HL-60 (cell line): ENCODE data around the gene PAPPA2.

Experiments used
- DNase-seq, 2 experiments: peaks; one replicate each; pipeline ENCODE4 v3.0.0-alpha.2; 2010 to 2020; ENCODE audit warnings: low read depth in 1 of 2, low spot score in 1 of 2
- H3K27ac ChIP-seq: fragments of 250-450 bp; sonication (Bioruptor Pico); replicated peaks from 2 replicates; pipeline ENCODE4 v1.5.1; 2020; ENCODE audit warnings: mild to moderate bottlenecking, moderate library complexity
- H3K27me3 ChIP-seq: fragments of 250-450 bp; sonication (Bioruptor Pico); 2 replicates; pipeline ENCODE4 v1.5.1; 2021; ENCODE audit warnings: mild to moderate bottlenecking, moderate library complexity; ENCODE audit not compliant: insufficient read depth, poor library complexity, severe bottlenecking
- H3K4me3 ChIP-seq: replicated peaks from 2 replicates; pipeline ENCODE4 v1.5.1; 2011; ENCODE audit warnings: mild to moderate bottlenecking, control low read depth, low read length; ENCODE audit not compliant: insufficient read depth
- GABPA ChIP-seq: IDR thresholded peaks from 2 replicates; pipeline ENCODE4 v1.6.1; 2012; ENCODE audit warnings: low read depth
- POLR2AphosphoS5 ChIP-seq: IDR thresholded peaks from 2 replicates; pipeline ENCODE4 v1.6.1; 2012; ENCODE audit warnings: low read depth
- SPI1 ChIP-seq: IDR thresholded peaks from 2 replicates; pipeline ENCODE4 v1.6.1; 2012; ENCODE audit warnings: low read depth, mild to moderate bottlenecking, borderline replicate concordance
- TF ChIP-seq, protein P1 (sequence below): IDR thresholded peaks from 2 replicates; pipeline ENCODE4 v1.6.1; 2012; ENCODE audit warnings: low read depth; ENCODE audit not compliant: insufficient replicate concordance
- TF ChIP-seq, protein P2 (sequence below): IDR thresholded peaks from one replicate; pipeline ENCODE4 v1.5.1; 2011; ENCODE audit warnings: low read length, control low read depth, inconsistent platforms; ENCODE audit not compliant: insufficient read depth

Gene PAPPA2

DNA sequence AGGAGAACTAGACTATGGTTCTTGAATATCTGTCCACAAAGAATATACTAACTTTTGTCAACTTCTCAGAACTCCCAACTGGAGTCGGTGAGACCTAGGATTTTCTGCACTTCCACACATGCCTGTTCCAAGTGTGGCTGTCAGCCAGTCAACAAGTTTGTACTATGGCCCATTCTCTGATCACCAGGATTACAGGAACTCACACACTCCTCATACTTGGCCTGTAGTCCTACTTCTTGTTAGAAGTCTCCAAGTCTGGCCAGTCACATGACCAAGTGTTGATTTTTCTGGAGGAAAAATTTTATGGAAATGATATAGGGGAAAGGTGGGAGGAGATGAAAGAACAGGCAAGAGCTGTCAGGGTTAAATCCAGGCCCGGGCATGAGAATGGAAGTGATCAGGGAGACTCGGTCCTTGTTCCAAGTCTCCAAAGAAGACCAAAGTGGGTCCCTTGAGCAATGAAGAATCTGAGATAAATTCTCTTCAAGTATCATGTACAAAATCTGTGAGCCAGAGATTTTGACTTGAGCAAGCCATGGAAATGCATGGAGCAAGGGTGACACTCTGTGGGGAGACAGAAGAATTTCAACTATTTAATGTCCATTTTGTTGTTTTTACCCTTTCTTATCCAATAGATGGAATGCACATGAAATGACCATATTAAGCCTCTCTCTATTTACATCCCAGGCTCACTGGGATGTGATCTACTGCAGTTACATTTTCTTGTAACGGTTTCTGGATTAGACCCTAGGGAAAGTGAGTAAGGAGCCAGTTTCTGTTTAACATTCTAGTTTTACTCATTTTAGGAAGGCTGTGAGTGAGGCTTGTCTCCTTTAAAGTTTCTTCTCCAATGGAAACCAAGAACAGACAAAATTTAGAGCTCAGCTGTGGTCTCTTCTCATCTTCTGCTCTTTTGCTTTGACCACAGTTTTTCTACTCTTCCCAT is 380.6 kb downstream of the PAPPA2 start:
- Histone ChIP-seq H3K27ac (no peak overlapping the region), H3K27me3 (no peaks in the 10 kb centered on the region), H3K4me3 (no peak overlapping the region)
- DNase-seq, result peak in 1 of 2 experiments; percentile 2
- TF ChIP-seq GABPA, result no peak
- TF ChIP-seq, protein P1, sequence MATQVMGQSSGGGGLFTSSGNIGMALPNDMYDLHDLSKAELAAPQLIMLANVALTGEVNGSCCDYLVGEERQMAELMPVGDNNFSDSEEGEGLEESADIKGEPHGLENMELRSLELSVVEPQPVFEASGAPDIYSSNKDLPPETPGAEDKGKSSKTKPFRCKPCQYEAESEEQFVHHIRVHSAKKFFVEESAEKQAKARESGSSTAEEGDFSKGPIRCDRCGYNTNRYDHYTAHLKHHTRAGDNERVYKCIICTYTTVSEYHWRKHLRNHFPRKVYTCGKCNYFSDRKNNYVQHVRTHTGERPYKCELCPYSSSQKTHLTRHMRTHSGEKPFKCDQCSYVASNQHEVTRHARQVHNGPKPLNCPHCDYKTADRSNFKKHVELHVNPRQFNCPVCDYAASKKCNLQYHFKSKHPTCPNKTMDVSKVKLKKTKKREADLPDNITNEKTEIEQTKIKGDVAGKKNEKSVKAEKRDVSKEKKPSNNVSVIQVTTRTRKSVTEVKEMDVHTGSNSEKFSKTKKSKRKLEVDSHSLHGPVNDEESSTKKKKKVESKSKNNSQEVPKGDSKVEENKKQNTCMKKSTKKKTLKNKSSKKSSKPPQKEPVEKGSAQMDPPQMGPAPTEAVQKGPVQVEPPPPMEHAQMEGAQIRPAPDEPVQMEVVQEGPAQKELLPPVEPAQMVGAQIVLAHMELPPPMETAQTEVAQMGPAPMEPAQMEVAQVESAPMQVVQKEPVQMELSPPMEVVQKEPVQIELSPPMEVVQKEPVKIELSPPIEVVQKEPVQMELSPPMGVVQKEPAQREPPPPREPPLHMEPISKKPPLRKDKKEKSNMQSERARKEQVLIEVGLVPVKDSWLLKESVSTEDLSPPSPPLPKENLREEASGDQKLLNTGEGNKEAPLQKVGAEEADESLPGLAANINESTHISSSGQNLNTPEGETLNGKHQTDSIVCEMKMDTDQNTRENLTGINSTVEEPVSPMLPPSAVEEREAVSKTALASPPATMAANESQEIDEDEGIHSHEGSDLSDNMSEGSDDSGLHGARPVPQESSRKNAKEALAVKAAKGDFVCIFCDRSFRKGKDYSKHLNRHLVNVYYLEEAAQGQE, result no peak
- TF ChIP-seq SPI1, result no peak
- TF ChIP-seq, protein P2, sequence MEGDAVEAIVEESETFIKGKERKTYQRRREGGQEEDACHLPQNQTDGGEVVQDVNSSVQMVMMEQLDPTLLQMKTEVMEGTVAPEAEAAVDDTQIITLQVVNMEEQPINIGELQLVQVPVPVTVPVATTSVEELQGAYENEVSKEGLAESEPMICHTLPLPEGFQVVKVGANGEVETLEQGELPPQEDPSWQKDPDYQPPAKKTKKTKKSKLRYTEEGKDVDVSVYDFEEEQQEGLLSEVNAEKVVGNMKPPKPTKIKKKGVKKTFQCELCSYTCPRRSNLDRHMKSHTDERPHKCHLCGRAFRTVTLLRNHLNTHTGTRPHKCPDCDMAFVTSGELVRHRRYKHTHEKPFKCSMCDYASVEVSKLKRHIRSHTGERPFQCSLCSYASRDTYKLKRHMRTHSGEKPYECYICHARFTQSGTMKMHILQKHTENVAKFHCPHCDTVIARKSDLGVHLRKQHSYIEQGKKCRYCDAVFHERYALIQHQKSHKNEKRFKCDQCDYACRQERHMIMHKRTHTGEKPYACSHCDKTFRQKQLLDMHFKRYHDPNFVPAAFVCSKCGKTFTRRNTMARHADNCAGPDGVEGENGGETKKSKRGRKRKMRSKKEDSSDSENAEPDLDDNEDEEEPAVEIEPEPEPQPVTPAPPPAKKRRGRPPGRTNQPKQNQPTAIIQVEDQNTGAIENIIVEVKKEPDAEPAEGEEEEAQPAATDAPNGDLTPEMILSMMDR, result no peak
- TF ChIP-seq POLR2AphosphoS5, result no peak

DNA sequence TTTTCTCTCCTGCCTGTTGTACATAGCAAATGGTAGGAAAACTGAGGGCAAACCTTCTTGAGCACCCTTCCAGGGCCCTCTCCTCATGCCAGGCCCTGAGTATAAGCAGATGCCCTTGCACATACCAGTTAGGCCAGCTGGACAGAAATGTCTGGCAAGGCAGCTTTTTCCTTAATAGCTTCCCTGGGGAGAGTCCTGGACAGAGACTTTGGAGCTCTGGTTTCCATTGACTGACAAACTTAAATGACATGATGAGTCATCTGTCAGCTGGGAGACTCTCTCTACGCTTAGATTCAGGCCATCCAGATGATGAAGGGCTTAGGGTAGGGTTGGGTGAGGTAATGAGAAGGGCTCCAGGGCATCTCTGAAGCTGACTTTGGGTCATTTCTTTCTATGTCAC is 384.1 kb downstream of the PAPPA2 start:
- TF ChIP-seq SPI1 (no peak), POLR2AphosphoS5 (no peak), GABPA (no peak)
- TF ChIP-seq, protein P2, result no peak
- TF ChIP-seq, protein P1, result no peak
- no peak overlapping the region for H3K4me3 ChIP-seq
- DNase-seq, result no peak
- no peaks in the 10 kb centered on the region for H3K27me3 ChIP-seq
- H3K27ac ChIP-seq, result no peak overlapping the region

DNA sequence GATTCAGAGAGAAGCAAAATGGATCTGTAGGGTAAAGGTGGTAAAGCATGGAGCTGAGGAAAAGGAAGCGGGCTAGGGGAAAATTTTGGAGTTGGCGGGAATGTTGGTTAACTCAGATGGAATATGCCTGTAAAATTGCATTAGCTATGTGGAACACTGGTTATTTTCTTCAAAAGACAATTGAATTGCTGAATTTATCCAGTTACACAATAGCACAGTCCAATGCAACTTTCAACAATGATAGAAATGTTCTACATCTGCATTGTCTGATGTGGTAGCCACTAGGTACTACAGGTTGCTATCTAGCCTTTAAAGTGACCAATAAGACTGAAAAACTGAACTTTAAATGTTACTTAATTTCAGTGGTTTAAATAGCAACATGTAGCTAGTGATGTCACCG is 386.3 kb downstream of the PAPPA2 start:
- TF ChIP-seq GABPA, result no peak
- TF ChIP-seq, protein P1, result no peak
- TF ChIP-seq POLR2AphosphoS5, result no peak
- TF ChIP-seq, protein P2, result no peak
- no peak for TF ChIP-seq SPI1
- Histone ChIP-seq H3K27ac (no peak overlapping the region), H3K4me3 (no peak overlapping the region), H3K27me3 (no peaks in the 10 kb centered on the region)
- DNase-seq, result no peak
